Measurements from ENCODE around the gene TNFRSF14.

The TNFRSF14 gene

GRCh38 chr1:2583871-2584351, 27.7 kb downstream of the TNFRSF14 start:
- POLR2A ChIA-PET: interaction anchor here (1.0 to 1.7 kb wide), 2 partner anchors 22 to 58 kb away, joined by 5 to 6 read pairs; partner anchors contain the start of gene PANK4
- TF ChIP-seq FOXA1 (IDR thresholded peaks at IDR 0.05): no peak
- CTCF ChIA-PET: no interaction called here
- DNase-seq (ENCODE audit: extremely low spot score): no peak

GRCh38 chr1:2584686-2585317, 28.6 kb downstream of the TNFRSF14 start:
- CTCF ChIA-PET: interaction anchor here (0.5 kb wide), 1 partner anchor 30 kb away, joined by 3 read pairs; no protein-coding TSS in a partner anchor
- TF ChIP-seq L3MBTL2 (conservative IDR thresholded peaks at IDR 0.05) (no peak), SUZ12 (IDR thresholded peaks at IDR 0.05) (no peak), FOXM1 (IDR thresholded peaks at IDR 0.05; ENCODE audit: borderline replicate concordance) (no peak), ELF4 (IDR thresholded peaks at IDR 0.05) (no peak), BHLHE40 (IDR thresholded peaks at IDR 0.05; ENCODE audit: borderline replicate concordance) (no peak), FOXK2 (IDR thresholded peaks at IDR 0.05) (no peak), SP1 (IDR thresholded peaks at IDR 0.05) (no peak), LEF1 (IDR thresholded peaks at IDR 0.05; ENCODE audit: borderline replicate concordance) (no peak)
- DNase-seq (ENCODE audit: extremely low spot score): no peak
- POLR2A ChIA-PET: interaction anchor here (0.6 to 1.9 kb wide), 15 partner anchors 8 to 193 kb away, joined by 3 to 6 read pairs (median 3); partner anchors contain the start of genes MORN1, PANK4, RER1 and TNFRSF14

DNA sequence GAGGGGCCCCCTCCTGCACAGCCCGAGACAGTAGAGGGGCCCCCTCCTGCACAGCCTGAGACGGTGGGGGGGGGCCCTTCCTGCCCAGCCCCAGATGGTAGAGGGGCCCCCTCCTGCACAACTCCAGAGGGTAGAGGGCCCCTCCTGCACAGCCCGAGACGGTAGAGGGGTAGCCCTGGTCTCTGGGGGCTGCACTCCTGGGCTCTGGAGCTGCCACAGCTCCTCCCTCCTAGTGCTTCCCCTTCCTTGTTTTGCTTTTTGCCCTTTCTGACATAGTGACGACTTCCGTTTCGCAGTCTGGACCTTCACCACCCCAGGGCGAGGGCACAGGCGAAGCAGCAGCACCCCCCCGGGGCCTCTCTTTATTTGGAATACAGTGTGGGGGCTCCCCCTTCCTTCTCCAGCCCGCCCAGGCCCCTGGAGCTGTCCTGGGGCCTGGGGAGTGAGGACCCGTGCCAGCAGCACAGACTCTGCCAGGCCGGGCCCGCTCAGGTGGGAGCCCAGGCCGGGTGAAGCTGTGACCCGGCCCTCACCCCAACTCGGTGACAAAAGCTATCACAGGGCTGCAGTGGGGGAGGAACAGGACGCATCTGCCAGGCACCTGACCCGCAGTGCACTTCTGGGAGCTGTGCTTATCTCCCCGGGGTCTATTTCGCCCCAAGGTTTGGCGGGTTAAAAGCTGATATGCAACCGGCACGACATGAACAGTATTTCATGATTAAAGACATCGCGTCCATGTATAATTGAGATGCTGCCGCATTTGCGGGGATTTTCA, 29.3 kb downstream of the TNFRSF14 start:
- ChIA-PET CTCF (interaction anchor here (0.6 kb wide), 1 partner anchor 1200 kb away, joined by 3 read pairs; no protein-coding TSS in a partner anchor), POLR2A (interaction anchor here (0.6 to 1.9 kb wide), 17 partner anchors 9 to 194 kb away, joined by 3 to 5 read pairs (median 3); partner anchors contain the start of genes MORN1, PANK4, RER1 and TNFRSF14)
- peak; percentile 25 for DNase-seq (ENCODE audit: extremely low spot score)
- TF ChIP-seq TARDBP (IDR thresholded peaks at IDR 0.05) (no peak), L3MBTL2 (conservative IDR thresholded peaks at IDR 0.05) (0 out of 2 replicates have a peak, but pooled peaks have one; percentile 20), NFRKB (IDR thresholded peaks at IDR 0.05) (no peak)

- DNase-seq (ENCODE audit: extremely low spot score): peak; percentile 98
- CTCF ChIA-PET: interaction anchor here (0.6 kb wide), 1 partner anchor 1199 kb away, joined by 3 read pairs; no protein-coding TSS in a partner anchor
- POLR2A ChIA-PET: interaction anchor here (0.6 to 1.9 kb wide), 9 partner anchors 24 to 195 kb away, joined by 3 to 5 read pairs (median 3); partner anchors contain the start of genes MORN1, PANK4 and RER1
- TF ChIP-seq, protein P1, sequence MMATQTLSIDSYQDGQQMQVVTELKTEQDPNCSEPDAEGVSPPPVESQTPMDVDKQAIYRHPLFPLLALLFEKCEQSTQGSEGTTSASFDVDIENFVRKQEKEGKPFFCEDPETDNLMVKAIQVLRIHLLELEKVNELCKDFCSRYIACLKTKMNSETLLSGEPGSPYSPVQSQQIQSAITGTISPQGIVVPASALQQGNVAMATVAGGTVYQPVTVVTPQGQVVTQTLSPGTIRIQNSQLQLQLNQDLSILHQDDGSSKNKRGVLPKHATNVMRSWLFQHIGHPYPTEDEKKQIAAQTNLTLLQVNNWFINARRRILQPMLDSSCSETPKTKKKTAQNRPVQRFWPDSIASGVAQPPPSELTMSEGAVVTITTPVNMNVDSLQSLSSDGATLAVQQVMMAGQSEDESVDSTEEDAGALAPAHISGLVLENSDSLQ (IDR thresholded peaks at IDR 0.05): no peak
- TF ChIP-seq ELF4 (IDR thresholded peaks at IDR 0.05) (no peak), FOXA1 (IDR thresholded peaks at IDR 0.05) (no peak), ARNT (IDR thresholded peaks at IDR 0.05) (no peak), CTBP1 (IDR thresholded peaks at IDR 0.05; ENCODE audit: borderline replicate concordance) (no peak), ZNF384 (IDR thresholded peaks at IDR 0.05) (no peak), SUZ12 (IDR thresholded peaks at IDR 0.05) (no peak), LEF1 (IDR thresholded peaks at IDR 0.05; ENCODE audit: borderline replicate concordance) (no peak), L3MBTL2 (conservative IDR thresholded peaks at IDR 0.05) (peak; percentile 69), BHLHE40 (IDR thresholded peaks at IDR 0.05; ENCODE audit: borderline replicate concordance) (no peak), HDGF (IDR thresholded peaks at IDR 0.05; ENCODE audit: borderline replicate concordance) (peak; percentile 57; the same call in 1 of the 2 replicates), SP1 (IDR thresholded peaks at IDR 0.05) (peak; percentile 71; the same call in 1 of the 2 replicates), FOXM1 (IDR thresholded peaks at IDR 0.05; ENCODE audit: borderline replicate concordance) (no peak), NFRKB (IDR thresholded peaks at IDR 0.05) (no peak), TARDBP (IDR thresholded peaks at IDR 0.05) (no peak)
Observed at GRCh38 chr1:2586154-2587070, 30.2 kb downstream of the TNFRSF14 start, which contains the start of gene PRXL2B. Gene PRXL2B (plus strand): TSS chr1:2586777. CDS start chr1:2586886, 109 bp downstream.

- no peak for DNase-seq (ENCODE audit: extremely low spot score)
- ChIA-PET CTCF (no interaction called here), POLR2A (interaction anchor here (1.2 kb wide), 1 partner anchor 42 kb away, joined by 3 read pairs; no protein-coding TSS in a partner anchor)
- TF ChIP-seq SUZ12 (IDR thresholded peaks at IDR 0.05) (no peak), FOXK2 (IDR thresholded peaks at IDR 0.05) (no peak), BHLHE40 (IDR thresholded peaks at IDR 0.05; ENCODE audit: borderline replicate concordance) (no peak), SP1 (IDR thresholded peaks at IDR 0.05) (no peak), ARNT (IDR thresholded peaks at IDR 0.05) (no peak), TARDBP (IDR thresholded peaks at IDR 0.05) (no peak), HDGF (IDR thresholded peaks at IDR 0.05; ENCODE audit: borderline replicate concordance) (no peak), L3MBTL2 (conservative IDR thresholded peaks at IDR 0.05) (no peak), NFRKB (IDR thresholded peaks at IDR 0.05) (no peak), ELF4 (IDR thresholded peaks at IDR 0.05) (no peak), FOXA1 (IDR thresholded peaks at IDR 0.05) (no peak), CTBP1 (IDR thresholded peaks at IDR 0.05; ENCODE audit: borderline replicate concordance) (no peak), FOXM1 (IDR thresholded peaks at IDR 0.05; ENCODE audit: borderline replicate concordance) (no peak), LEF1 (IDR thresholded peaks at IDR 0.05; ENCODE audit: borderline replicate concordance) (no peak), ZNF384 (IDR thresholded peaks at IDR 0.05) (no peak)
- TF ChIP-seq, protein P1 (IDR thresholded peaks at IDR 0.05): no peak
Observed at GRCh38 chr1:2587071-2587859, 31.1 kb downstream of the TNFRSF14 start.
